ENCODE results near the gene STAT5A.

STAT5A gene

DNA sequence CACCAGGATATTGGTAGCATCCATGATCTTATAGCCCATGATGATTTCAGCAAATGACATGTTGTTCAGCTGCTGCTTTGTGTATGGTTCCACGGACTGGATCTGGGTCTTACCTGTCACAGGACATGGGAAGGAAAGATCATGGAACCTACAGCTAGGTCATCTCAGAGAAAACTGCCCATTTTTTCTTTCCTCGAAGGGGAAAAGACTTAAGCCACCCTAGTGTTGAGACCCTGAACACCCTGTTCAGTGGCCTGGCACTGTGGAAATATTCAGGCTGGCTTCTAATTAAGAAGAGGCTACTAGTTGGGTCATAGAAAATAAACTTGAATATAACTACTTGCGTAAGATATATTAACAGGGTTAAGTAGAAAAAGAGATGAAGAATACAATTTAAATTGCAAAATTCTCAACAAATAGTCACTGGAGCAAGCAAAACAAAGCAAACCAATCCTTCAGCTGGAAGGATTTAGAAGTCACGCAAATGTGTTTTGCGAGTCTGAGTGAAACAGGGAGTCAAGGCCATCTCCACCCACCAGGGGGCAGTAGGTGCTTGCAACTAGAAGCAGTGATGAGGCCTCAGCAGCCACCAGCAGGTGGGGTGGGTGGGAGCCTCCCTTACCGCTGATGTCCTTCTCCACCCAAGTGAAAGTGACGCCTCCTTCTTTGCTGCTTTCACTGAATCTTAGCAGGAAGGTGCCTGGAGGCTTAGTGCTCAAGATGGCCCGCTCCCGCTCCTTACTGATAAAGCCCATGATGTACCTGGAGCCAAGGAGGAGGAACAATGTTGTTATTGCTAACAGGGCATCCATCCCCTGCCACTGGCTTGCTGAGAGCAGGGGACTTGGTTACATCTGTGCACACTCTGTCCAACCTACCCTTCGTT lies 34.3 kb downstream of the STAT5A start:
- peak; percentile 90 to 95 (median 92) for DNase-seq (ENCODE audit: low read depth in 4 of 4, low spot score in 1 of 4)

DNA sequence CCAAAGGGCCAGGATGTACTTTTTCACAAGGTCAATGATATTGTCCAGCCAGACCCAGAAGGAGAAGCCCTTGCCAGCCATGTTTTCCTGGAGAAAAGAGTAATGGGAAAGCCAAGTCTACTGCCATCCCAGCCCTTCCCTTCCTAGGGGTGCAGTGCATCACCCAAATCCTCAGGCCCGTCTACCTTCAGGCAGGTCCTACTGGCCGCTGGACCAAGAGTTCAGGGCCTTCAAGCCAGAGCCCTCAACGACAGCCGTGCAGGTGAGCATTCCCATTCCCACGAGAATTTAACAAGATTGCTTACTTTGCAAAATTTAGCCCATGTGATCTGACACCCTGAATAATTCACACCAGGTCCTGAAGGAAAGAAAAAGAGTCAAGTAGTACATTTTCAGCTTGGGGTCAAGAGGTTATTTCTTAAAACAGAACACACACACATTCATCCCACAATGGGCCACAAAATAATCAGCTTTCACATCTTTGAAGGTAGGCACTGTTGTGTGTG lies 35.0 kb downstream of the STAT5A start:
- DNase-seq (ENCODE audit: low read depth in 4 of 4, low spot score in 1 of 4): no peak

DNA sequence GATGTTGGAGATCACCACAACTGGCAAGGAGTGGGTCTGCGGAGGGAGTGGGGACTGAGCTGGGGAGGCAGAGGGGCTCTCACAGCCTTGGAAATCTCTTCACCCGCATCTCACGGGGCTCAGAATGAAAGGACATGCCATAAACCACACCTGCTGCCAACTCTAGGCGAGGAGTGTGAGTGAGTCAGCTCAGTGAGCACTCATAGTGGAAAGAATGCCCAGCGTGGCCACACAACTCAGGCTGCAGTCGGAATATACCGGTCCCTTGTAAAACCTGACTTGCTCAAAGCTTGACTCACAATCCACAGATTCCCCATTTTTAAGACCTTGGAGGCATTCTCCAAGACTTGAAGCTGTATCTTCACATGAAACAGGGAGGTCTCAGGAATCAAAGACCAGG lies 36.7 kb downstream of the STAT5A start:
- DNase-seq (ENCODE audit: low read depth in 4 of 4, low spot score in 1 of 4): no peak

DNA sequence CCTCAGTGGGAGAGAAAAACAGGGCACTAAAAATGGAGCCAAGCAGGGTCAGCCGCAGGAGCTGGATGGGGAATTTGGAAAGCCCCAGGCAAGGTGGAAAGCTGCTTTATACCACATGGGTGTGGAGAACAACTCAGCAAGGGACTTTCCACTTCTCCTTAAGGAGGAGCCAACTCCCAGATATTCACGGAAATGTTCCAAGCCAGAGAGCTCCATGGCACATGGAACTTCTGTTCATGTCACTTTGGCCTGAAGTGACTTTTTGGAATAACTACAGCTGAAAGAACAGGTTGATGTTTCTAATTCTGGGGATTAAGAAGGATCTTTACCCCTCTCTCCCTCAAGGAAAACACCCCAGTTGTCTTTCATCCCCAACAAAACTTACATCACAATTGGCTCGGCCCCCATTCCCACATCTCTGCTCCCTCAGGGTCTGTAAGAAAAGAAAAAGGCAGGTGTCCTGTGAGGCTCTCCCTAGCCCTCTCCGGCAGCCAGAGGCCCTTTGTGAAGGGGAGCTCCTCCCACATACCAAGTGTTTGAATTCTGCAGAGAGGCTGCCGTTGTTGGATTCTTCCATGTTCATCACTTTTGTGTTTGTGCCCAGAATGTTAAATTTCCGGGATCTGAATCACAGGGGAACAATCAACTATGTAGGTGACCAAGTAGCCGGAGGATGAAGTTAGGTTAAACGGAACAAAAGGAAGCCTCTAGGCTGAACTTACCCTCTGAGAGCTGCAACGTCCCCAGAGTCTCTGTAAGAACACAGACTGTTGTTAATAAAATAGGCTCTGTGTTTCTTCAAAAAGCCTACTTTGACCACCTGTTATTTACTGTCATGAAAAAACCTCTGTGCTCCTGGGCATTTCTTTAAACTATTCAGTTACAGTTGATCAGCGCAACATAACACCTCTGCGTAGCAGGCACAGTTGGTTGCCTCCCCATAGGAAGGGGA lies 41.0 kb downstream of the STAT5A start:
- no peak for DNase-seq (ENCODE audit: low read depth in 4 of 4, low spot score in 1 of 4)

DNA sequence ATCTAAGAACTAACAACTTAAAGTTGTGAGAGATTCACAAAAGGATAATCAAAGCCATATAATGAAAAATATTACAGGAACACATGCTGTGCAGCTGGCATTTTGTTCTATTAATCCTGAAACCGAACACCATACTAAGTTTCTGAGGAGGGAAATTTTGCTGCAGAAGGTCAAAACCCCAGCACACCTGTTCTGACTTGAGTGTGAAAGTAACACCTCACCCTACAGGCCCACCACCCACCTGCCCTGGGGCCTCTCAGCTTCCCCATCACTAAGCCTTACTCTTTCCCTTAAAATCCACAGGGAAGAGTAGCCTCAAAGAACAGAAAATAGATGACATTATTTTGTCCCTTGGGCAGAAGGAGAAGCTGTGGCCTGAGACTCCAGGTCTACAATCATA lies 44.8 kb downstream of the STAT5A start:
- DNase-seq (ENCODE audit: low read depth in 4 of 4, low spot score in 1 of 4): no peak

DNA sequence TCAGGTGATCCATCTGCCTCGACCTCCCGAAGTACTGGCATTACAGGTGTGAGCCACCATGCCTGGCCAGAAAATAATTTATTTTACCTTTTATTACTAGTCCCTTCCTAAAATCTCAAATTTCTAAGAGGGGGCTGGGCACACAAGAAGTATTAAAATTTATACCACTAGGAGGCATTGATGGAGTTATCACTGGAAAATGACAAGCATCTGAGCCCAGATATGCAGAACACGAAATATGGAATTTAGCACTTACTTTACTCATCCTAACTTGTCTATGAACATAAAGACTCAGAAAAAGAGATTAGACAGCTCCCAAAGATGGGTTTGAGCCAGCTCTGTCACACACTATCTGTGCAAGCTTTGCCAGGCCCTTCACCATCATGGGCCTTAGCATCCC lies 46.4 kb downstream of the STAT5A start:
- DNase-seq (ENCODE audit: low read depth in 4 of 4, low spot score in 1 of 4): no peak

DNA sequence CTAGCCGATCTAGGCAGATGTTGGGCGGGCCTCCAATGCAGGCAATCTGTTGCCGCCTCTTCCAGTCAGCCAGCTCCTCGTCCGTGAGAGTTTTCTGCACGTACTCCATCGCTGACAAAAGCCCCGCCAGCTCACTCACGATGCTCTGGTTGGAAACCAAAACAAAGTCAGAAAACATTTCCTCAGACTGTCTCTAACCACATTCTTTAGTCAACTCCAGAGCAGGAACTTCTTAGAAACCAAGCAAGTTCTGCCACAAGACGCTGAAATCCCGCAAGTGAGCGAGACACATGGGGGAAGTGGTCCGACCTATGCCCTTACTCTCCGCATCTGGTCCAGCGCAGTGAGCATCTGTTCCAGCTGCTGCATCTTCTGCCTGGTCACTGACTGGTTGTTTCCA lies 49.1 kb downstream of the STAT5A start:
- peak in 3 of 4 experiments; percentile 46 to 71 (median 49) for DNase-seq (ENCODE audit: low read depth in 4 of 4, low spot score in 1 of 4)

DNA sequence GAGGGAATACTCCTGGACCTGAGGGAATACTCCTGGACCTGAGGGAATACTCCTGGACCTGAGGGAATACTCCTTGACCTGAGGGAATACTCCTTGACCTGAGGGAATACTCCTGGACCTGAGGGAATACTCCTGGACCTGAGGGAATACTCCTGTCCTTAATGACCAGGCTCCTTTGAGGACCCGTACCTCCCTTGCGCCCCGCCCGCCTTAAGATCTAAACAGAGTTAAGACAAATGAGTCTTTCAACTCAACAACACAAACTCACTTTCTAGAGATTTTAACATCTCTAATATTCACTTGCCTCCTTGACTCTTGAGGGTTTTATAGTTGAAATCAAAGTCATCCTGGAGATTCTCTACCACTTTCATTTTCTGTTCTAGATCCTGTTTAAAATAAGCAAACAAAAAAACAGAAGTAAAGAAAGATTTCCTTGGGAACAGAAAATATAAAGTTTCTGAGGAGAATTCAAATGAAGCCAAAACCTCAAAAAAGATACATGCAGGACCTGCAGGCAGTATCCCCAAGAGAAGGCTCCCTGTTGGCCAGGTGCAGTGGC lies 50.2 kb downstream of the STAT5A start:
- DNase-seq (ENCODE audit: low read depth in 4 of 4, low spot score in 1 of 4): no peak

DNA sequence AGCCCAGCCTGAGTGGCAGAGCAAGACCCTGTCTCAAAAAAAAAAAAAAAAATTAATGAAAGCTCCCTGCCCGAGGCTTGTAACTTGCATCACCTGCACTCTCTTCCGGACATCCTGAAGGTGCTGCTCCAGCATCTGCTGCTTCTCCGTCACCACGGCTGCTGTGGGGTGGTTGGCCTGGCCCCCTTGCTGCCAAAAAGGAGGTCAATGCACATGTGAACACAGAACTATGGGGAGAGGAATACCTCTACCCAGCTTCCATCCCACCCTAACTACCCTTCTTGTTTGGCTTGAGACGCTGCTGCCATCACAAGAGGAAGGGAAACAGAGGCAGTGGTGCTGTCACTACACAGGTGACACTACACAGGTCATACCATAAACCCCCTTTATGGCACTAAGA lies 50.9 kb downstream of the STAT5A start:
- no peak for DNase-seq (ENCODE audit: low read depth in 4 of 4, low spot score in 1 of 4)

DNA sequence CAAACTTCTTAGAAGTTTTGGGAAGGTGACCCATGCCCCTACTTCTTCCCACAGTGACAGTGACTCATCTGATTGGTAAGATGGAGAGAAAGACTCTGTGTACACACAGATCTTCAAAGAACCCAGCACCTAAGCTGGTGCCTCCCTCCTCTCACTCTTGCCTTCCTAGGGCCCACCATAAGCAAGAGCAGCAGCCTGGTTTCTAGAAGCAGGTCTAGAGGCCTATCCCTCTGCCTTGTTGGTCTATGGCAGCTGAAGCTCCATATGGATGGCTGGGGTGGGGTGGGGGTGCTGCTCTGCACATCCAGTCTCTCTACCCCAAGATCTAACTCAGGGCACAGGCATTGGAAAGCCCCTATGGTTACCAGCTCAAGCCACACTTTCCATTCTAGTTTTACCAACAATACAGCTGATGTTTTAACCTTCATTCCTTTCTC lies 52.4 kb downstream of the STAT5A start:
- DNase-seq (ENCODE audit: low read depth in 4 of 4, low spot score in 1 of 4): peak in 2 of 4 experiments; percentile 7 to 25

DNA sequence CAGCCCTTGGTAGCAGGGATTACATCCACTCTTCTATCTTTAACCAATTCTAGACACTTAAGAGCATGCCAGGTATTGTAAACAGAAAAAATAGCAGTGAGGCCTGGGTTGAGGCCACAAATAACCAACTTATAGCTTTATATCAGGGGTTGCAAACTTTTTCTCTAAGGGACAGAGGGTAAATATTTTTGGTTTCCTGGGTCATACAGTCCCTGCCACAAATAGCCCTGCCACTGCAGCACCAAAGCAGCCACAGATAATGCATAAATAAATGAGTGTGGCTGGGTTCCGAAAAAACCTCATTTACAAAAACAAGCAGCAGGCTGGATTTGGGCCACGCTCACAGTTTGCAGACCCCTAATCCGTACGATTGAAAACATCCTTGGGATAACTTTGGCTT lies 53.3 kb downstream of the STAT5A start:
- no peak for DNase-seq (ENCODE audit: low read depth in 4 of 4, low spot score in 1 of 4)

DNA sequence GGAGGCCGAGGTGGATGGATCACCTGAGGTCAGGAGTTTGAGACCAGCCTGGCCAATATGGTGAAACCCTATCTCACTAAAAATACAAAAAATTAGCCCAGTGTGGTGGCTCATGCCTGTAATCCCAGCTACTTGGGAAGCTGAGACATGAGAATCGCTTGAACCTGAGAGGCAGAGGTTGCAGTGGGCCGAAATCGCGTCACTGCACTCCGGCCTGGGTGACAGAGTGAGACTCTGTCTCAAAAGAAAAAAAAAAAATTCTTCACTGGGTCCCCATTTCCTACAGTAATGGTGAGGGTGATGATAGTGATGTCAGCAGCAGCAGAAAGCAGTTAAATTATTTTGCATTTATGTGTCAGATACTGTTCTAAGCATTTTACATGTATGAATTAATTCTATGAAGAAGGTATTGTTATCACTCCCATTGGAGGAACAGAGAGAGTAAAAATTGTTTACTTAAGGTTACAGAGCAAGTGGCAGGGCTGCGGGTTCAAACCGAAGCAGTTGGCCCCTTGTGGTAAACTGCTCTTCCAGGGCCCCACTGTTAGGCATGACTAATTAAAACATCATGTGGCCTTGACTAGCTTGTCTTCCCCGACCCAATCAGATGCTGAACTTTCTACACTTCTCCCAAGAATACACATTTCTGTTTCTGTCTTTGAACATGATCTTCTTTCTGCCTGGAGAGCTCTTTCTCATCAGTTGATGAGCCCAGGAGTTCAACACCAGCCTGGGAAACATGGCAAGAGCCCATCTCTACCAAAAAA lies 54.1 kb downstream of the STAT5A start:
- DNase-seq (ENCODE audit: low read depth in 4 of 4, low spot score in 1 of 4): peak in 1 of 4 experiments; percentile 22

DNA sequence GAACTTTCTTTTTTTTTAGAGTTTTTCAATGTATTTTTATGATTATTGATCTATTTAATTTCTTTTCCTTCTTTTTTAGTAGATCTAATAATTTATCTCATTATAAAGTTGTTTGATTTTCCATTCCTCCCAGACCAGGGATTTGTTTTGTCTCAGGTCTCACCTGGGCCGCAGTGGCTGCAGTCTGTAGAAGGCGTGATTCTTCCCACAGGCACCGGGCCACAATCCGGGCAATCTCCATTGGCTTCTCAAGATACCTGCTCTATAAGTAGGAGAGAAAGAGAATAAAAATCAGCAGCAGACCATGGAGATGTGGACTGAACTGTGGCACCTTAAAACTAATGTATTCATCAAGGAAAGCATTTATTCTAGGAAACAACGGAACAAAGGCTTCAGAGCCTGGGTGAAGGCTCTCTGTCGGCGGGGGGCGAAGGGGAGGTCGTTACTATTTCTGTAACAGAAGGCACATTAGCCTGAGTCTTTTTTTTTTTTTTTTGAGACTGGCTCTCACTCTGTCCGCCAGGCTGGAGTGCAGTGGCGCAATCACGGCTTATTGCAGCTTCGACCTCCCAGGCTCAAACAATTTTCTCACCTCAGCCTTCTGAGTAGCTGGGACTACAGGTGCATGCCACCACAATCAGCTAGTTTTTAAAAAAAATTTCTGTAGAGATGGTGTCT lies 57.2 kb downstream of the STAT5A start:
- DNase-seq (ENCODE audit: low read depth in 4 of 4, low spot score in 1 of 4): no peak

DNA sequence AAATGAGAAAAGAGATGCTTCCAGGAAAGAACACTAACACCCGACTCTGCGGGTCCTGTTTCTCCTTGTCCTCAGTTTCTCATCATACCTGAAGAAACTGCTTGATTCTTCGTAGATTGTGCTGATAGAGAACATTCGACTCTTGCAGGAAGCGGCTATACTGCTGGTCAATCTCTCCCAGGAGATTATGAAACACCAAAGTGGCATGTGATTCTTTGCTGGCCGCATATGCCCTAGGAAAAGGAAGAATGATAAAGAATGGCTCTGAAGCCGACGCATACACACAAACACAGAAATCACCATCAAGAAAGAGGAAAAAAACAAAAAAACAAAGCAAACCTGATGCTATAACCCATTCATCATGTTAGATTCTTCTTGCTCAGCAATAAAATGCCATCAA lies 58.2 kb downstream of the STAT5A start:
- DNase-seq (ENCODE audit: low read depth in 4 of 4, low spot score in 1 of 4): no peak

DNA sequence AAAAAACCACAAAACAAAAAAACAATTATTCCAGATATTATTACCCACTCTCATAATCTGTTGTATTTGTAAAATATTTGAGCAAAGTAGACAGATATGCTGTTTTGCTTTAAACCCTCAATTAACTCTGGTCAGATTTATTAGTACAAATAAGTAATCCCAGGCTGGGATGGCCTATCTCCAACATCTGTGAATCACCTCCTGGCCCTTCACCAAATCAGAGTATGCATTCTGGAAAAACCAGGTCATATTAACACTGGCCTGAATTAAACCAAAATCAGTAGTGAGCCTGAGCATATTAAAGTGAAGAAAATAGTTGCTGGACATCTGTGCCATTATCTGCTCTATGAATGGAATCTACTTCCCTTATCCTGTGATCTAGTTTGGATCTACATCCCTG lies 58.9 kb downstream of the STAT5A start:
- no peak for DNase-seq (ENCODE audit: low read depth in 4 of 4, low spot score in 1 of 4)

DNA sequence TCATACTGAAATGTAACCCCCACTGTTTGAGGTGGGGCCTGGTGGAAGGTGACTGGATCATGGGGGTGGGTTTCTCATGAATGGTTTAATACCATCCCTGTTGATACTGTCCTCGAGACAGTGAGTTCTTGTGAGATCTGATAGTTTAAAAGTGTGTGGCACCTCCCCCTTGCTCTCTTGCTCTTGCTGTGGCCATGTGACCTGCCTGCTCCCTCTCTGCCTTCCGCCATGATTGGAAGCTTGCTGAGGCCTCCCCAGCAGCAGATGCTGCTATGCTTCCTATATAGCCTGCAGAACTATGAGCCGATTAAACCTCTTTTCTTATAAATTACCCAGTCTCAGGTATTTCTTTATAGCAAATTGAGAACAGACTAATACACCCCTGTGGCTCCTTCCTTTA lies 59.3 kb downstream of the STAT5A start:
- no peak for DNase-seq (ENCODE audit: low read depth in 4 of 4, low spot score in 1 of 4)

DNA sequence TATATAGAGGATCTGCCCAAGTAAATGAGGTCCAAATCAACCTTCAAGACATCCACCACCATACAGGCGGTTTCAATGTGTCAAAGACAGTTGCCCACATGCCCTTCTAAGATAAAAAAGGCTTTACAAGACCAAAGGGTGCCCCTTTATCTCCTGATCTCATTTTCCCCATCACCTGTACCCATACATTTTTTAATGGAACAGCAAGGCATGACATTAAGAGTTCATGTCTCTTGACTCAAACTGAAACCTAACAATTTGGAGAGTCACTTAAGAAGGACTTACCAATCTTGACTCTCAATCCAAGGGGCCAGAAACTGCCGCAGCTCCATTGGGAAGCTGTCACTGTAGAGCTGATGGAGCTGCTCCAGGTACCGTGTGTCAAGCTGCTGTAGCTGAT lies 59.8 kb downstream of the STAT5A start:
- no peak for DNase-seq (ENCODE audit: low read depth in 4 of 4, low spot score in 1 of 4)

DNA sequence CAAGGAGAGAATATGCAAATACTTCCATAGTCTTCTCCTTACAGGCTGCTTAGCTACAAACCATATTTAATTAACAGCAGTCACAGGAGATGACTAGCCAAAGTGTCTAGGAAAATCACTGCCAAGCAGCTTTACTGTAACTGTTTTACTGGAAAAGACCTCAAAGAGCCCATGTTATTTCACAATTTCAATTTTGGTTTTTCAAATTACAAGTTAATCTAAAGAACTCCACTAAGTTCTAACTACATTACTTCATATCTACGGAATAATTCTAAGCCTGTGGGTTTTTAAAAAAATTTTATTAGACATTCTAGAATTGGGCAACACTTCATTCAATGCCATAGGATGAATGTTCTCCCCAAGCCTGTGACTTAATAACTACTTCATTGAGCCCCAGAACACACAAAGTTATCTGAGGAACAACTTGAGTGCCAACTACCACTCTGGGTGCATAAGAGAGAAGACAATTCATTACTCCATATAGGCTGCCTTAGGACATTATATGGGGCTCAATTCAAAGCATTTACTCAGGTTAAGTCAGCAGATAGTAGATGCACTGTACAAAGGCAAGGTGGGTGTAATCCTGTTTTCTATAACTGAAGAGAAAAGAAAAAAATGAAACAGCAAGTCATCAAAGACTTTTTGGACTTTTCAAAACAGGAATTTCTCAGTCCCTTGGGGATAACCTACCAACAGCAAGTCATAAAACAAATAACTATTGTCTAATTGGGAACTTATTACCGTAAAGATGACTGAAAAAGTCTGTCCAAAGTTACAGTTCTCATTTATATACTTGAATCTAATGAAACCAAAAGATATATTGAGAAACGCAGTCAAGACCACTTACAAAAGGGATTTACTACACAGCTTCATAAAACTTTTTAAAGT lies 66.9 kb downstream of the STAT5A start:
- DNase-seq (ENCODE audit: low read depth in 4 of 4, low spot score in 1 of 4): no peak

DNA sequence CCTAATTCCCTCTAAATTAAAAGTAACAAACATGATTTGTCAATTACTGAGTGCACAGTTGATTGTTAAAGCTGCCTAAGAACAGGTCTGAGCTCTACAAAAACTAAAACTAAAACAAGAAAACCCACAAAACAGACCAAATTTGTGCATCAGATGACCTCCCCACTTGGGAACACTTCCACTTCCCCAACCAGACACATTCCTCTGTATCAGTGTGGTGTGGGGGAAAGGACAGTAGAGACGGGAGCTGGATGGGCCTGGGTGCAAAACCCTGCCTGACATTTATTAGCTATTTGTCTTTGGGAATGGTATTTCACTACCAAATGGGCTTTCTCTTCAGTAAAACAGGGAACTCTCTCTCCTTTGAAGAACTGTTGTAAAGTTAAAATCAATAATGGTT lies 70.1 kb downstream of the STAT5A start:
- DNase-seq (ENCODE audit: low read depth in 4 of 4, low spot score in 1 of 4): no peak

Measured in stimulated activated CD4-positive, alpha-beta T cell treated with anti-CD3 and anti-CD28 coated beads, Interleukin-1b, Interleukin-23, amount 100 ng/mL, for 24 hours (primary cell).